GM23338 (cell line): ENCODE results near the gene FIGN. TPM values are rescaled to one million over a fixed set of nuclear protein-coding genes. Genes with fewer than 3 reads are reported as not detected.

Experiments used
- ATAC-seq: fragments of 200-7000 bp; cut with Tn5 transposase; 3 replicates; pipeline ENCODE4 v1.9.1; 2020
- DNase-seq: peaks from one replicate; pipeline ENCODE4 v3.0.0-alpha.2; 2015; ENCODE audit warnings: low spot score
- H2AFZ ChIP-seq: fragments of 200-600 bp; sonication (generic); 2 replicates; pipeline ENCODE4 v1.8.0; 2016; ENCODE audit warnings: antibody characterized with exemption, mild to moderate bottlenecking, moderate library complexity
- H3F3A ChIP-seq: fragments of 200-600 bp; sonication (generic); replicated peaks from 2 replicates; pipeline ENCODE4 v1.8.0; 2017; ENCODE audit warnings: antibody characterized with exemption, mixed run types, low read depth
- H3K27ac ChIP-seq: fragments of 200-600 bp; sonication (generic); 2 replicates; pipeline ENCODE4 v1.6.1; 2016; ENCODE audit warnings: low read depth
- H3K27me3 ChIP-seq: fragments of 200-600 bp; sonication (generic); 2 replicates; pipeline ENCODE4 v1.8.0; 2016; ENCODE audit warnings: mild to moderate bottlenecking, mixed run types, moderate library complexity; ENCODE audit not compliant: insufficient read depth
- H3K36me3 ChIP-seq: fragments of 200-600 bp; sonication (generic); 2 replicates; pipeline ENCODE4 v1.8.0; 2016; ENCODE audit warnings: mild to moderate bottlenecking; ENCODE audit not compliant: insufficient read depth
- H3K4me1 ChIP-seq: fragments of 200-600 bp; sonication (generic); 2 replicates; pipeline ENCODE4 v1.8.0; 2016; ENCODE audit warnings: mild to moderate bottlenecking, moderate library complexity; ENCODE audit not compliant: insufficient read depth
- H3K4me2 ChIP-seq: fragments of 200-600 bp; sonication (generic); 2 replicates; pipeline ENCODE4 v1.7.1; 2017; ENCODE audit warnings: mixed run types
- H3K4me3 ChIP-seq: fragments of 200-600 bp; sonication (generic); 2 replicates; pipeline ENCODE4 v1.6.1; 2016; ENCODE audit warnings: mixed run types
- H3K79me2 ChIP-seq: fragments of 200-600 bp; sonication (generic); replicated peaks from 2 replicates; pipeline ENCODE4 v1.8.0; 2017; ENCODE audit warnings: mild to moderate bottlenecking; ENCODE audit not compliant: insufficient read depth
- H3K9me2 ChIP-seq: fragments of 200-600 bp; sonication (generic); 2 replicates; pipeline ENCODE4 v1.8.0; 2017; ENCODE audit not compliant: insufficient read depth
- H4K20me1 ChIP-seq: fragments of 200-600 bp; sonication (generic); replicated peaks from 2 replicates; pipeline ENCODE4 v1.8.0; 2017; ENCODE audit warnings: mild to moderate bottlenecking; ENCODE audit not compliant: insufficient read depth
- H3K27ac Mint-ChIP-seq: 2 replicates; pipeline ENCODE4 v1.8.0; 2020; ENCODE audit warnings: inconsistent platforms, mild to moderate bottlenecking, moderate library complexity, mixed read lengths
- H3K27me3 Mint-ChIP-seq: 3 replicates; pipeline ENCODE4 v1.8.0; 2022; ENCODE audit warnings: low read depth, mild to moderate bottlenecking, moderate library complexity, mixed read lengths, inconsistent platforms; ENCODE audit not compliant: insufficient read depth, poor library complexity
- H3K36me3 Mint-ChIP-seq: 3 replicates; pipeline ENCODE4 v1.8.0; 2021; ENCODE audit warnings: low read depth, mild to moderate bottlenecking, inconsistent platforms, moderate library complexity, mixed read lengths
- H3K4me1 Mint-ChIP-seq: 3 replicates; pipeline ENCODE4 v1.8.0; 2020; ENCODE audit warnings: mild to moderate bottlenecking, inconsistent platforms, mixed read lengths
- H3K4me3 Mint-ChIP-seq: 3 replicates; pipeline ENCODE4 v1.8.0; 2021; ENCODE audit warnings: moderate library complexity, mild to moderate bottlenecking, inconsistent platforms, mixed read lengths
- H3K9me3 Mint-ChIP-seq: 3 replicates; pipeline ENCODE4 v1.8.0; 2020; ENCODE audit warnings: moderate library complexity, mild to moderate bottlenecking, inconsistent platforms, mixed read lengths
- CREB1 ChIP-seq: fragments of 250-450 bp; sonication (Bioruptor Pico); IDR thresholded peaks from 2 replicates; pipeline ENCODE4 v1.5.0; 2020; ENCODE audit warnings: low read depth, mild to moderate bottlenecking, moderate library complexity
- CTCF ChIP-seq, 2 experiments: fragments of 200-600 bp in 1 of 2; sonication (generic) in 1 of 2; conservative IDR thresholded peaks; 2 replicates each; pipeline versions ENCODE4 v1.5.1 to v1.6.1; 2016 to 2017; ENCODE audit warnings: antibody characterized with exemption in 2 of 2, low read depth in 2 of 2, mild to moderate bottlenecking in 2 of 2, moderate library complexity in 1 of 2
- ETS1 ChIP-seq: IDR thresholded peaks from 2 replicates; pipeline ENCODE4 v1.6.1; 2016; ENCODE audit warnings: antibody characterized with exemption
- EZH2 ChIP-seq: fragments of 200-600 bp; sonication (generic); IDR thresholded peaks from one replicate; pipeline ENCODE4 v1.8.0; 2017; ENCODE audit warnings: antibody characterized with exemption, mild to moderate bottlenecking, low read depth; ENCODE audit not compliant: unreplicated experiment
- EZH2phosphoT487 ChIP-seq: fragments of 200-600 bp; sonication (generic); IDR thresholded peaks from one replicate; pipeline ENCODE4 v1.8.1; 2018; ENCODE audit warnings: antibody characterized with exemption; ENCODE audit not compliant: unreplicated experiment
- JUNB ChIP-seq: IDR thresholded peaks from one replicate; pipeline ENCODE4 v1.6.1; 2016; ENCODE audit warnings: antibody characterized with exemption; ENCODE audit not compliant: unreplicated experiment
- NANOG ChIP-seq: IDR thresholded peaks from 2 replicates; pipeline ENCODE4 v1.6.1; 2016; ENCODE audit warnings: antibody characterized with exemption, borderline replicate concordance
- POLR2AphosphoS5 ChIP-seq: IDR thresholded peaks from 2 replicates; pipeline ENCODE4 v1.6.1; 2016; ENCODE audit warnings: antibody characterized with exemption, low read depth
- REST ChIP-seq: IDR thresholded peaks from one replicate; pipeline ENCODE4 v1.6.1; 2018; ENCODE audit warnings: antibody characterized with exemption; ENCODE audit not compliant: unreplicated experiment
- STAT1 ChIP-seq: IDR thresholded peaks from one replicate; pipeline ENCODE4 v1.6.1; 2016; ENCODE audit warnings: antibody characterized with exemption; ENCODE audit not compliant: unreplicated experiment
- ZNF114 ChIP-seq: fragments of 250-450 bp; sonication (Bioruptor Pico); IDR thresholded peaks from 2 replicates; pipeline ENCODE4 v1.5.0; 2020; ENCODE audit warnings: mild to moderate bottlenecking, moderate library complexity
- ZNF331 ChIP-seq: fragments of 250-450 bp; sonication (Bioruptor Pico); IDR thresholded peaks from 2 replicates; pipeline ENCODE4 v1.5.0; 2020; ENCODE audit warnings: low read depth, mild to moderate bottlenecking, moderate library complexity
- ZNF462 ChIP-seq: fragments of 250-450 bp; sonication (Bioruptor Pico); IDR thresholded peaks from 2 replicates; pipeline ENCODE4 v1.5.0; 2020; ENCODE audit warnings: mild to moderate bottlenecking, moderate library complexity
- polyA plus RNA-seq: library from polyadenylated mRNA; unstranded; fragments of >200 nt; fragmentation: Nextera tagmentation; extraction: Ambion mirVana; gene quantifications from 2 replicates; pipeline ENCODE4 v1.2.1, GENCODE V29; 2016
- total RNA-seq: library from RNA; depleted of rRNA; stranded (reverse); fragments of >200 nt; shearing (Covaris generic); gene quantifications from 2 replicates; pipeline ENCODE4 v1.2.3, GENCODE V29; 2014

FIGN gene
- total and polyA plus RNA-seq, 2 experiments from 2014 or later, result 17.2 to 23.6 TPM

- Mint-ChIP-seq H3K9me3 (no peaks in the 10 kb centered on the region), H3K36me3 (no peaks in the 10 kb centered on the region), H3K27me3 (no peaks in the 10 kb centered on the region), H3K27ac (no peak overlapping the region), H3K4me1 (no peaks in the 10 kb centered on the region; the same call in 2 of the 3 replicates), H3K4me3 (no peak overlapping the region)
- Histone ChIP-seq H3K27me3 (no peaks in the 10 kb centered on the region), H3K4me1 (no peaks in the 10 kb centered on the region), H4K20me1 (no peaks in the 10 kb centered on the region), H3K27ac (no peak overlapping the region), H3K79me2 (no peaks in the 10 kb centered on the region), H3F3A (no peaks in the 10 kb centered on the region), H3K9me2 (peaks cover 10% of the 10 kb centered on the region; the same call in 1 of the 2 replicates), H3K4me3 (no peak overlapping the region), H2AFZ (no peak overlapping the region), H3K4me2 (no peak overlapping the region), H3K36me3 (no peaks in the 10 kb centered on the region)
- DNase-seq (no peak), ATAC-seq (no peak)
- no peak for TF ChIP-seq ETS1
- no peak for TF ChIP-seq EZH2phosphoT487
- TF ChIP-seq ZNF462 (CRISPR knock-in tag), result no peak
- no peak for TF ChIP-seq REST
- no peak for TF ChIP-seq JUNB
- TF ChIP-seq CTCF (conservative IDR thresholded peaks at IDR 0.05; ENCODE audit: low read depth in 2 of 2), result no peak
- TF ChIP-seq EZH2, result no peak
- TF ChIP-seq NANOG, result no peak
- TF ChIP-seq STAT1, result no peak
- TF ChIP-seq ZNF114, result no peak
- TF ChIP-seq ZNF331, result no peak
- TF ChIP-seq POLR2AphosphoS5, result no peak
- no peak for TF ChIP-seq CREB1
Observed at GRCh38 chr2:163574309-163574708, 161.5 kb downstream of the FIGN start.
